Psoas muscle (tissue), 8 donors: Measurements from ENCODE around the gene OR14A2. TPM values are rescaled to one million over a fixed set of nuclear protein-coding genes. Genes with fewer than 3 reads are reported as not detected.
A peak's percentile ranks its signal among the peaks of the same experiment; 100 is the strongest.
"Not testable (repeated sequence)": the region's sequence is repeated elsewhere in the genome, so short reads cannot be mapped to it uniquely, and the experiment has no call there.

ENCODE experiments used
- ATAC-seq, 4 donors: fragments of 200-7000 bp; cut with Tn5 transposase; one replicate each; pipeline ENCODE4 v1.9.1; 2020; ENCODE audit warnings: moderate library complexity in 3 of 4, mild to moderate bottlenecking in 2 of 4
- DNase-seq, 2 donors: peaks; one replicate each; pipeline ENCODE4 v3.0.0-alpha.2; 2020
- H3K27ac ChIP-seq: fragments of 200-600 bp; one replicate; pipeline ENCODE4 v1.8.0; 2022
- H3K27me3 ChIP-seq, 3 donors: fragments of 200-600 bp in 1 of 3; one replicate each; pipeline versions ENCODE4 v1.6.1 to v1.8.0; 2013 to 2022; ENCODE audit warnings: low read length in 2 of 3, mild to moderate bottlenecking in 2 of 3, moderate library complexity in 1 of 3; ENCODE audit not compliant: insufficient read depth in 3 of 3
- H3K36me3 ChIP-seq, 2 donors: fragments of 200-600 bp in 1 of 2; one replicate each; pipeline versions ENCODE4 v1.6.1 to v1.8.0; 2013 to 2022; ENCODE audit warnings: low read depth in 1 of 2, mild to moderate bottlenecking in 1 of 2, moderate library complexity in 1 of 2; ENCODE audit not compliant: insufficient read depth in 1 of 2
- H3K4me1 ChIP-seq: fragments of 200-600 bp; one replicate; pipeline ENCODE4 v1.8.0; 2022
- H3K4me3 ChIP-seq: fragments of 200-600 bp; one replicate; pipeline ENCODE4 v1.8.0; 2022; ENCODE audit warnings: mild to moderate bottlenecking
- H3K9me3 ChIP-seq: fragments of 200-600 bp; one replicate; pipeline ENCODE4 v1.8.0; 2022
- CTCF ChIP-seq: fragments of 200-600 bp; IDR thresholded peaks from one replicate; pipeline ENCODE4 v1.8.0; 2022; ENCODE audit warnings: antibody characterized with exemption
- WGBS, 3 donors: extraction: QIAGEN DNeasy Blood & Tissue Kit; methylation state at CpG; one replicate each; pipeline versions ENCODE4 v1.1.6 to v1.1.7; 2013; 5-methylcytosine and 5-hydroxymethylcytosine counted together
- intact Hi-C, 2 donors: fragments of 100-400 bp; cut with DNase I; formaldehyde crosslinking; loops; one replicate each; pipeline versions ENCODE4 v1.11.0 to v1.14.2; 2022
- polyA plus RNA-seq, 3 donors: library from polyadenylated mRNA; stranded (reverse); fragments of 200-250 nt; gene quantifications; one replicate each; pipeline ENCODE4 v1.2.3, GENCODE V29; 2013
- total RNA-seq, 4 donors: library from RNA; stranded (reverse); fragmentation: NEBNext Ultra II Directional in 2 of 4; extraction: Animal tissue kit (Norgen Biotek cat#: 25700) in 2 of 4; gene quantifications; one replicate each; pipeline versions ENCODE4 v1.2.1 to v1.2.4, GENCODE V29; 2021 to 2023
- donor health status: healthy with polysubstance abuse.
- donor health status: DM: no; HTN: no; CAD: no; lungs with moderate emphysema.
- donor health status: Bipolar disorder and iron deficiency.
- donor health status: healthy.
- donor health status: DM: yes; HTN: yes; CAD: no.
- donor health status: DM: no; HTN: no; CAD: no.
- donor health status: DM: no; HTN: no; CAD: no.
- donor health status: DM: yes; HTN: yes; CAD: no.

Gene OR14A2
- total and polyA plus RNA-seq, 7 donors, result not detected

- Histone ChIP-seq H3K9me3 (no peaks in the 10 kb centered on the region), H3K4me3 (no peak overlapping the region), H3K27ac (no peak overlapping the region), H3K27me3 (no peaks in the 10 kb centered on the region), H3K4me1 (no peaks in the 10 kb centered on the region), H3K36me3 (no peaks in the 10 kb centered on the region)
- 81 to 92% (median 92%) methylated on average over 7 of the region's 7 CpGs for WGBS, 3 donors
- no peak for TF ChIP-seq CTCF
- intact Hi-C loops, result no loop called here
- ATAC-seq (no peak), DNase-seq (no peak)
These were observed 34.2 kb downstream of the OR14A2 start for GRCh38 chr1:247713753-247714152.

DNA sequence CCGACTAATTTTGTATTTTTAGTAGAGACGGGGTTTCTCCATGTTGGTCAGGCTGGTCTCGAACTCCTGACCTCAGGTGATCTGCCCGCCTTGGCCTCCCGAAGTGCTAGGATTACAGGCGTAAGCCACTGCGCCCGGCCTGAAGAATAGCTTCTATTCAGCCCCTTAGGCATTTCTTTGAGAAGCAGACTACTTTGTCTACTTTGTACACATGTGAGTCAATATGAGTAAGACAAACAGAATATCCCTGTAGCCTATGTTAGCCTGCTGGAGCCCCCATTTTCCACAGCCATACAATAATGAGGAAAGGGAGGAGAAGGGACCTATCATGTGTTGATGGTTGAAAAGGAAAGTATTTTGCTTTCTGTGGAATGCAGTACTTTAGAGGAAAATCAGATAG is 37.3 kb downstream of the OR14A2 start:
- WGBS, 3 donors, result 87 to 97% (median 93%) methylated on average over 8 of the region's 8 CpGs
- H3K27ac ChIP-seq, H3K4me1 ChIP-seq, H3K9me3 ChIP-seq, ATAC-seq, intact Hi-C loops, H3K36me3 ChIP-seq, H3K27me3 ChIP-seq, H3K4me3 ChIP-seq, DNase-seq: not testable (repeated sequence)

DNA sequence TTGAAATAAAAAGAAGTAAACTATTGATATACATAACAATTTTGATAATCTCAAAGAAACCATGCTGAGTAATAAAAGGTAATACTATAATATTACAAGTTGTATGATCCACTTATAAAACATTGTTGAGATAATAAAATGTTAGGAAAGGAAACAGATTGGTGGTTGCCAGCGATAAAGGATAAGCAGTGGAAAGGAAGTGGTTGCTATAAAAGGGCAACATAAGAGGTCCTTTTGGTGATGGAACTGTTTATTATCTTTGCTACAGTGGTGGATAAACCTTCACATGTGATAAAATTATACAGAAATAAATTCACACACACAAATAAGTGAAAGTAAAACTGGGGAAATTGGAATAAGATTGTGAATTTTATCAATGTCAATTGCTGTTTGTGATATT is 46.6 kb downstream of the OR14A2 start:
- WGBS, 3 donors, result 82 to 87% (median 84%) methylated on average over 1 of the region's 1 CpG
- Histone ChIP-seq H3K27ac (no peak overlapping the region), H3K4me3 (no peak overlapping the region), H3K9me3 (no peaks in the 10 kb centered on the region), H3K4me1 (no peaks in the 10 kb centered on the region), H3K36me3 (no peaks in the 10 kb centered on the region), H3K27me3 (peaks cover 0 to 2% (median 0%) of the 10 kb centered on the region in 3 donors)
- no peak for ATAC-seq
- DNase-seq, result no peak
- intact Hi-C loops, result no loop called here
- no peak for TF ChIP-seq CTCF

DNA sequence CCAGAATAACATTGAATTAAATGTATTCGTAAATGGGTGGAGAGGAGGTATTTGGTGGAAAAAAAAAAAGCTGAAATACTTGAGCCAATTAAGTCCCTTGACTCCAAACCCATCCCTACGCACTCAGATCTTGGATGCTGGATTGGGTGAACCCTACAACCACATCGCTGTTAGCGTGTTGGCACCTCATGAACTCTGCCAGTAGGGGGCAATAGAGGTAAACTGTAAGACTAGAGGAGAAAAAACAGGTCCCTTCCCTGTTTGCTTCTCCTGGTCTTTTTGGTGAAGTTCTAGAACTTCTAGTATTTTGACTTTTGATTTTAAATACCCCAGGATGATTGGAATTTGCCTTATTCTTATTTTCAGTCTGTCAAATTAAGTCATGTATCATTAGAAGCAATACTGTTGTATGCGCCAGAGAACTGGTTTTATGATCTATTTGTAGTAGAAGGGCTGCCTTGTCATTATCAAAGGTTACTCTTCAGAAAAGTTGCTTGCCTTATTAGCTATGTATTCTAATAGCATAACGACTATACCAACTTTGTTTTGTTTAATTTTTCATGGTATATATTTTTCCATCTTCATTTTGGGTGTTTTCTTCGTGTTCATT is 66.5 kb downstream of the OR14A2 start:
- no peak overlapping the region for H3K27ac ChIP-seq
- WGBS, 3 donors, result 33 to 36% (median 35%) methylated on average over 7 of the region's 7 CpGs
- intact Hi-C loops, result no loop called here
- H3K4me3 ChIP-seq, result no peak overlapping the region
- H3K9me3 ChIP-seq, result no peaks in the 10 kb centered on the region
- H3K27me3 ChIP-seq, result no peaks in the 10 kb centered on the region
- H3K4me1 ChIP-seq, result no peaks in the 10 kb centered on the region
- ATAC-seq (no peak), DNase-seq (no peak)
- H3K36me3 ChIP-seq, result no peaks in the 10 kb centered on the region
- TF ChIP-seq CTCF, result peak; percentile 36

DNA sequence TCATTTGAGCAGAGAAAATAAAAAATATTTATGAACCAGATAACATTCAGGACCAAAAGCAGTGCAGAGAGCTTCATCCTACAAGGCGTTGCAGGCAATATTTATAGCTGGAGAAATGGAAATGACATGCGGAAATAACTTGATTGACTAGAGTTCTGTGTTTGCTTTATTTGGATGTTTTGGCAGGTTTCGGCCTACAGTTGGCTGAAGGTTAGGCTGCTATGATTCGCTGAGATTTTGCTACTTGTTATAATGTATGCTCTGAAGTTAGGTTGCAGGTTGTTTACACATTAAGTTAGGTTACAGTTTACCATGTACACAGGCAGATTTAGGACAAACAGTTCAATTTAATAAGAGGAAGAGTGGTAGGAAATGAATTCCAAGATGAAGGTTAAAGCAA is 67.8 kb downstream of the OR14A2 start:
- Histone ChIP-seq H3K36me3 (no peaks in the 10 kb centered on the region), H3K9me3 (no peaks in the 10 kb centered on the region), H3K27me3 (no peaks in the 10 kb centered on the region), H3K4me1 (no peaks in the 10 kb centered on the region), H3K27ac (no peak overlapping the region), H3K4me3 (no peak overlapping the region)
- ATAC-seq (no peak), DNase-seq (no peak)
- no peak for TF ChIP-seq CTCF
- 72 to 77% (median 73%) methylated on average over 4 of the region's 4 CpGs for WGBS, 3 donors
- intact Hi-C loops, result no loop called here
